NT2/D1 (cell line): Measurements from ENCODE around the gene IL18BP.

Experiments used
- YY1 ChIP-seq: IDR thresholded peaks from 2 replicates; pipeline ENCODE4 v1.6.1; 2011; ENCODE audit not compliant: insufficient read length, insufficient read depth
- ZNF274 ChIP-seq: IDR thresholded peaks from 2 replicates; pipeline ENCODE4 v1.6.1; 2011; ENCODE audit warnings: mild to moderate bottlenecking, low read depth, low read length

GRCh38 chr11:72008728-72009127 lies 10.0 kb downstream of the IL18BP start:
- TF ChIP-seq YY1 (no peak), ZNF274 (no peak)
